HepG2 (cell line): ENCODE results near the gene AUP1. TPM values are rescaled to one million over a fixed set of nuclear protein-coding genes. Genes with fewer than 3 reads are reported as not detected.

Experiments
- ATRX ChIP-seq: sonication (generic); formaldehyde crosslinking; IDR thresholded peaks from 2 replicates; pipeline ENCODE4 v1.4.0; 2020; ENCODE audit warnings: missing genetic modification reagents, borderline replicate concordance
- ELF3 ChIP-seq: IDR thresholded peaks from 2 replicates; pipeline ENCODE4 v1.6.1; 2016; ENCODE audit warnings: missing genetic modification reagents, missing compliant biosample characterization
- ERF ChIP-seq: IDR thresholded peaks from 2 replicates; pipeline ENCODE4 v1.6.1; 2018; ENCODE audit warnings: missing biosample characterization, missing genetic modification reagents
- HOXA9 ChIP-seq: sonication (generic); formaldehyde crosslinking; IDR thresholded peaks from 2 replicates; pipeline ENCODE4 v1.8.1; 2022; ENCODE audit warnings: missing genetic modification reagents, mild to moderate bottlenecking, moderate library complexity, borderline replicate concordance
- RELA ChIP-seq: sonication (generic); formaldehyde crosslinking; IDR thresholded peaks from 2 replicates; pipeline ENCODE4 v1.4.0; 2020; ENCODE audit warnings: missing genetic modification reagents
- SETDB1 ChIP-seq: sonication (generic); formaldehyde crosslinking; IDR thresholded peaks from 2 replicates; pipeline ENCODE4 v1.5.1; 2020; ENCODE audit warnings: missing genetic modification reagents, mild to moderate bottlenecking, borderline replicate concordance
- SMAD9 ChIP-seq: sonication (generic); formaldehyde crosslinking; IDR thresholded peaks from 2 replicates; pipeline ENCODE4 v1.5.1; 2020; ENCODE audit warnings: mild to moderate bottlenecking, missing genetic modification reagents
- ZNF180 ChIP-seq: sonication (generic); formaldehyde crosslinking; IDR thresholded peaks from 2 replicates; pipeline ENCODE4 v1.4.0; 2020; ENCODE audit warnings: low read depth, missing genetic modification reagents, borderline replicate concordance
- ZNF251 ChIP-seq: sonication (generic); formaldehyde crosslinking; IDR thresholded peaks from 2 replicates; pipeline ENCODE4 v1.9.0; 2021; ENCODE audit warnings: mild to moderate bottlenecking, missing genetic modification reagents
- ZNF30 ChIP-seq: sonication (generic); formaldehyde crosslinking; IDR thresholded peaks from 2 replicates; pipeline ENCODE4 v1.5.0; 2020; ENCODE audit warnings: mild to moderate bottlenecking, missing genetic modification reagents
- ZNF724P ChIP-seq: sonication (generic); formaldehyde crosslinking; IDR thresholded peaks from 2 replicates; pipeline ENCODE4 v1.8.0; 2022; ENCODE audit warnings: missing genetic modification reagents, borderline replicate concordance
- ZNF775 ChIP-seq: sonication (generic); formaldehyde crosslinking; IDR thresholded peaks from 2 replicates; pipeline ENCODE4 v1.4.0; 2020; ENCODE audit warnings: missing genetic modification reagents, mild to moderate bottlenecking, moderate library complexity, borderline replicate concordance
- polyA plus RNA-seq, 8 experiments: library from polyadenylated mRNA; depleted of rRNA in 3 of 8; stranded (reverse) in 7 of 8; unstranded in 1 of 8; fragments of >200 nt; fragmentation: Illumina TruSeq in 4 of 8; extraction: Trizol in 4 of 8; gene quantifications; 2 replicates each; pipeline versions ENCODE4 v1.2.1 to v1.2.3, GENCODE V29; 2011 to 2016; ENCODE audit warnings: low read depth in 4 of 8, missing spikeins in 1 of 8, mixed read lengths in 1 of 8; ENCODE audit not compliant: insufficient read depth in 1 of 8
- total RNA-seq, 5 experiments: library from RNA; depleted of rRNA; stranded (reverse); fragments of >200 nt; fragmentation: Illumina TruSeq; extraction: Trizol; gene quantifications; 2 replicates each; pipeline ENCODE4 v1.2.3, GENCODE V29; 2016; ENCODE audit warnings: low read depth in 1 of 5
- TF ChIP-seq, protein P1 (sequence below): sonication (generic); formaldehyde crosslinking; IDR thresholded peaks from 2 replicates; pipeline ENCODE4 v1.4.0; 2020; ENCODE audit warnings: mild to moderate bottlenecking, missing genetic modification reagents
- TF ChIP-seq, protein P2 (sequence below): sonication (generic); formaldehyde crosslinking; IDR thresholded peaks from 2 replicates; pipeline ENCODE4 v1.4.0; 2020; ENCODE audit warnings: missing genetic modification reagents, borderline replicate concordance
- TF ChIP-seq, protein P3 (sequence below): sonication (generic); formaldehyde crosslinking; IDR thresholded peaks from 2 replicates; pipeline ENCODE4 v1.9.0; 2021; ENCODE audit warnings: missing genetic modification reagents, mild to moderate bottlenecking, borderline replicate concordance
- TF ChIP-seq, protein P4 (sequence below): sonication (generic); formaldehyde crosslinking; IDR thresholded peaks from 2 replicates; pipeline ENCODE4 v1.4.0; 2020; ENCODE audit warnings: missing genetic modification reagents

Gene AUP1
- total and polyA plus RNA-seq, 2 of the 13 experiments (the other 11 are each of a cell fraction or from before 2014, with no cell fraction given): 174 to 267 TPM

DNA sequence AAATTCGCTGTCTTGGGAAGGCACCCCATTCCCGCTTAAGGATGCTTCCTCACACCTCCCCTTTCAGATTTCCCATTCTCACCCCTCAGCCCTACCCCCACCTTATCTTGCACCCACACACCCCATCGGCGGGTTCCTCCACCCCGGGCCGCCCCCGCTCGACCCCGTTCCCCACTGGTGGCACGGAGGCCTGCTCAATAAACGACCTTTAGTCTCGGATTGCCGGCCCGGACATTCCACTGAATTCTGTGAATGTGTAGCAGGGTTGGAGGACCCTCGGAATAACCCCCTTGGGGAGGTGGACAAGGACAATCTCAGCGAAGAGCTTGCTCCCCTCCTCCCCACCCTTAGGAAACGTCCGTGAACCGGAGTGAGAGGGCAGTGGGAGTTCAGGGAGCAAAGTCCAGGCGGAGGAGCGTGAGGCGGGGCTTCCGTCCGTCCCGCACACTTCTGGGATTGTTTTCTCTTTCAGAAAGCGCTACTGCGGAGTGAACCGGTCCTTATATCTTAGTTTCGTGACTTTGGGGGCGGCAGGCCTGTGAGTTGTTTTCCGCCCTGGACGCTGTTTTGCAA lies 27.3 kb downstream of the AUP1 start (continued):
- TF ChIP-seq, protein P1, sequence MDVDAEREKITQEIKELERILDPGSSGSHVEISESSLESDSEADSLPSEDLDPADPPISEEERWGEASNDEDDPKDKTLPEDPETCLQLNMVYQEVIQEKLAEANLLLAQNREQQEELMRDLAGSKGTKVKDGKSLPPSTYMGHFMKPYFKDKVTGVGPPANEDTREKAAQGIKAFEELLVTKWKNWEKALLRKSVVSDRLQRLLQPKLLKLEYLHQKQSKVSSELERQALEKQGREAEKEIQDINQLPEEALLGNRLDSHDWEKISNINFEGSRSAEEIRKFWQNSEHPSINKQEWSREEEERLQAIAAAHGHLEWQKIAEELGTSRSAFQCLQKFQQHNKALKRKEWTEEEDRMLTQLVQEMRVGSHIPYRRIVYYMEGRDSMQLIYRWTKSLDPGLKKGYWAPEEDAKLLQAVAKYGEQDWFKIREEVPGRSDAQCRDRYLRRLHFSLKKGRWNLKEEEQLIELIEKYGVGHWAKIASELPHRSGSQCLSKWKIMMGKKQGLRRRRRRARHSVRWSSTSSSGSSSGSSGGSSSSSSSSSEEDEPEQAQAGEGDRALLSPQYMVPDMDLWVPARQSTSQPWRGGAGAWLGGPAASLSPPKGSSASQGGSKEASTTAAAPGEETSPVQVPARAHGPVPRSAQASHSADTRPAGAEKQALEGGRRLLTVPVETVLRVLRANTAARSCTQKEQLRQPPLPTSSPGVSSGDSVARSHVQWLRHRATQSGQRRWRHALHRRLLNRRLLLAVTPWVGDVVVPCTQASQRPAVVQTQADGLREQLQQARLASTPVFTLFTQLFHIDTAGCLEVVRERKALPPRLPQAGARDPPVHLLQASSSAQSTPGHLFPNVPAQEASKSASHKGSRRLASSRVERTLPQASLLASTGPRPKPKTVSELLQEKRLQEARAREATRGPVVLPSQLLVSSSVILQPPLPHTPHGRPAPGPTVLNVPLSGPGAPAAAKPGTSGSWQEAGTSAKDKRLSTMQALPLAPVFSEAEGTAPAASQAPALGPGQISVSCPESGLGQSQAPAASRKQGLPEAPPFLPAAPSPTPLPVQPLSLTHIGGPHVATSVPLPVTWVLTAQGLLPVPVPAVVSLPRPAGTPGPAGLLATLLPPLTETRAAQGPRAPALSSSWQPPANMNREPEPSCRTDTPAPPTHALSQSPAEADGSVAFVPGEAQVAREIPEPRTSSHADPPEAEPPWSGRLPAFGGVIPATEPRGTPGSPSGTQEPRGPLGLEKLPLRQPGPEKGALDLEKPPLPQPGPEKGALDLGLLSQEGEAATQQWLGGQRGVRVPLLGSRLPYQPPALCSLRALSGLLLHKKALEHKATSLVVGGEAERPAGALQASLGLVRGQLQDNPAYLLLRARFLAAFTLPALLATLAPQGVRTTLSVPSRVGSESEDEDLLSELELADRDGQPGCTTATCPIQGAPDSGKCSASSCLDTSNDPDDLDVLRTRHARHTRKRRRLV: no peak; the same call in 1 of the 2 replicates
- TF ChIP-seq ZNF775: no peak
- TF ChIP-seq, protein P2, sequence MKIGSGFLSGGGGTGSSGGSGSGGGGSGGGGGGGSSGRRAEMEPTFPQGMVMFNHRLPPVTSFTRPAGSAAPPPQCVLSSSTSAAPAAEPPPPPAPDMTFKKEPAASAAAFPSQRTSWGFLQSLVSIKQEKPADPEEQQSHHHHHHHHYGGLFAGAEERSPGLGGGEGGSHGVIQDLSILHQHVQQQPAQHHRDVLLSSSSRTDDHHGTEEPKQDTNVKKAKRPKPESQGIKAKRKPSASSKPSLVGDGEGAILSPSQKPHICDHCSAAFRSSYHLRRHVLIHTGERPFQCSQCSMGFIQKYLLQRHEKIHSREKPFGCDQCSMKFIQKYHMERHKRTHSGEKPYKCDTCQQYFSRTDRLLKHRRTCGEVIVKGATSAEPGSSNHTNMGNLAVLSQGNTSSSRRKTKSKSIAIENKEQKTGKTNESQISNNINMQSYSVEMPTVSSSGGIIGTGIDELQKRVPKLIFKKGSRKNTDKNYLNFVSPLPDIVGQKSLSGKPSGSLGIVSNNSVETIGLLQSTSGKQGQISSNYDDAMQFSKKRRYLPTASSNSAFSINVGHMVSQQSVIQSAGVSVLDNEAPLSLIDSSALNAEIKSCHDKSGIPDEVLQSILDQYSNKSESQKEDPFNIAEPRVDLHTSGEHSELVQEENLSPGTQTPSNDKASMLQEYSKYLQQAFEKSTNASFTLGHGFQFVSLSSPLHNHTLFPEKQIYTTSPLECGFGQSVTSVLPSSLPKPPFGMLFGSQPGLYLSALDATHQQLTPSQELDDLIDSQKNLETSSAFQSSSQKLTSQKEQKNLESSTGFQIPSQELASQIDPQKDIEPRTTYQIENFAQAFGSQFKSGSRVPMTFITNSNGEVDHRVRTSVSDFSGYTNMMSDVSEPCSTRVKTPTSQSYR: peak; percentile 85
- no peak for TF ChIP-seq ZNF724P (CRISPR knock-in tag)
- TF ChIP-seq ZNF30 (CRISPR knock-in tag): no peak
- no peak for TF ChIP-seq ZNF251 (CRISPR knock-in tag)
- TF ChIP-seq ELF3 (CRISPR knock-in tag): 0 out of 2 replicates have a peak, but pooled peaks have one; percentile 49
- no peak for TF ChIP-seq ATRX (CRISPR knock-in tag)
- no peak for TF ChIP-seq RELA
- no peak for TF ChIP-seq SMAD9 (CRISPR knock-in tag)
- TF ChIP-seq, protein P3, sequence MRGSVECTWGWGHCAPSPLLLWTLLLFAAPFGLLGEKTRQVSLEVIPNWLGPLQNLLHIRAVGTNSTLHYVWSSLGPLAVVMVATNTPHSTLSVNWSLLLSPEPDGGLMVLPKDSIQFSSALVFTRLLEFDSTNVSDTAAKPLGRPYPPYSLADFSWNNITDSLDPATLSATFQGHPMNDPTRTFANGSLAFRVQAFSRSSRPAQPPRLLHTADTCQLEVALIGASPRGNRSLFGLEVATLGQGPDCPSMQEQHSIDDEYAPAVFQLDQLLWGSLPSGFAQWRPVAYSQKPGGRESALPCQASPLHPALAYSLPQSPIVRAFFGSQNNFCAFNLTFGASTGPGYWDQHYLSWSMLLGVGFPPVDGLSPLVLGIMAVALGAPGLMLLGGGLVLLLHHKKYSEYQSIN (CRISPR knock-in tag): no peak
- TF ChIP-seq ZNF180 (CRISPR knock-in tag): no peak
- no peak for TF ChIP-seq SETDB1 (CRISPR knock-in tag)
- TF ChIP-seq HOXA9: peak; percentile 76; the same call in 1 of the 2 replicates
- TF ChIP-seq ERF: peak; percentile 66; the same call in 1 of the 2 replicates
- TF ChIP-seq, protein P4, sequence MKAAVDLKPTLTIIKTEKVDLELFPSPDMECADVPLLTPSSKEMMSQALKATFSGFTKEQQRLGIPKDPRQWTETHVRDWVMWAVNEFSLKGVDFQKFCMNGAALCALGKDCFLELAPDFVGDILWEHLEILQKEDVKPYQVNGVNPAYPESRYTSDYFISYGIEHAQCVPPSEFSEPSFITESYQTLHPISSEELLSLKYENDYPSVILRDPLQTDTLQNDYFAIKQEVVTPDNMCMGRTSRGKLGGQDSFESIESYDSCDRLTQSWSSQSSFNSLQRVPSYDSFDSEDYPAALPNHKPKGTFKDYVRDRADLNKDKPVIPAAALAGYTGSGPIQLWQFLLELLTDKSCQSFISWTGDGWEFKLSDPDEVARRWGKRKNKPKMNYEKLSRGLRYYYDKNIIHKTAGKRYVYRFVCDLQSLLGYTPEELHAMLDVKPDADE: no peak; the same call in 1 of the 2 replicates
